ENCODE measurements around the gene KRT40.

Gene KRT40

GRCh38 chr17:40950176-40950575 lies 34.0 kb downstream of the KRT40 start:
- DNase-seq (ENCODE audit: insufficient read length), result no peak
- no peak for TF ChIP-seq POLR2A (IDR thresholded peaks at IDR 0.05; ENCODE audit: low read depth, low read length)
- no peak for TF ChIP-seq POLR2AphosphoS5 (IDR thresholded peaks at IDR 0.05; ENCODE audit: low read depth, low read length)
- TF ChIP-seq TAF1 (IDR thresholded peaks at IDR 0.05; ENCODE audit: borderline replicate concordance, low read depth, low read length), result no peak
- no peak for FAIRE-seq

DNA sequence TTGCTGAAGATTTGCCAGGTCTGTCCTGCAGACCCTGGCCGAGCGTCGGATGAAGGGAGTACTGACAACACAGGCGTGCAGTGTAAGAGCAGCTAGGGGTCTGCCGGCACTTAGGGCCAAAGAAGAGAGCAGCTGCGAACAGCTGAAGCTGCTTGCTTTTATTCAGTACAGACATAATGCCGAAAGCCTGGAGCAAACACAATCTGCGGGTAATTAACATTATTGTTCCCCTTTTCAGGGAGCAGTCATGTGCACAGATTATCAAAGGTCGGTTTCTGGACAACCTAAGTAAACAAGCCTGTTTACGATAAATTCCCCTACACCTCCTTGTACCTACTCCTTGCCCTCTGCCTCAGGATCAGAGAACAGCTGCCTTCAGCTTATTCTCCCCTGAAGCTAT lies 34.7 kb downstream of the KRT40 start:
- no peak for TF ChIP-seq TAF1 (IDR thresholded peaks at IDR 0.05; ENCODE audit: borderline replicate concordance, low read depth, low read length)
- no peak for TF ChIP-seq POLR2A (IDR thresholded peaks at IDR 0.05; ENCODE audit: low read depth, low read length)
- no peak for TF ChIP-seq POLR2AphosphoS5 (IDR thresholded peaks at IDR 0.05; ENCODE audit: low read depth, low read length)
- FAIRE-seq (no peak), DNase-seq (ENCODE audit: insufficient read length) (no peak)

- DNase-seq (ENCODE audit: insufficient read length) (no peak), FAIRE-seq (no peak)
- TF ChIP-seq POLR2A (IDR thresholded peaks at IDR 0.05; ENCODE audit: low read depth, low read length), result no peak
- no peak for TF ChIP-seq POLR2AphosphoS5 (IDR thresholded peaks at IDR 0.05; ENCODE audit: low read depth, low read length)
- TF ChIP-seq TAF1 (IDR thresholded peaks at IDR 0.05; ENCODE audit: borderline replicate concordance, low read depth, low read length), result no peak
These were observed 36.2 kb downstream of the KRT40 start for GRCh38 chr17:40947929-40948328.

- TF ChIP-seq POLR2A (IDR thresholded peaks at IDR 0.05; ENCODE audit: low read depth, low read length) (no peak), TAF1 (IDR thresholded peaks at IDR 0.05; ENCODE audit: borderline replicate concordance, low read depth, low read length) (no peak), POLR2AphosphoS5 (IDR thresholded peaks at IDR 0.05; ENCODE audit: low read depth, low read length) (no peak)
- FAIRE-seq, result no peak
- no peak for DNase-seq (ENCODE audit: insufficient read length)
These were observed 38.7 kb downstream of the KRT40 start for GRCh38 chr17:40945414-40945813.

DNA sequence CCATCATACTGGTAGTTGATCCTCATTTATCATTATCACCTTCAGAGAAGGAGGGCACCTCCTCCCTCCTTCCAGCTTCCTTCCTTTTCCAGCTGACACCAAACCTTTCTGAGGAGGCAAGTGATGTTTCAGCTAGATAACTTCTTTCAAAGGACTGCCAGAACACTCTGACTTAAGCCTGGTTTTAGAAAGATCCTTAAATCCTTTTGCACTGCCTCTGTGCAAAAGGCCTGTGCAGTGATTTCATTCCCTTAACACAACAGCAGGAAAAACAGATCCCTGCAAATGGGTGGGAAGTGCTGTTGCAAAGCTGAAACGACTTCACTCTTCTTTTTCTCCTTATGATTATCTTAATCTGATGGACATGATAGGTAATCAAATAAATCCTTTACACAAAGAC lies 39.6 kb downstream of the KRT40 start:
- FAIRE-seq (no peak), DNase-seq (ENCODE audit: insufficient read length) (no peak)
- TF ChIP-seq POLR2A (IDR thresholded peaks at IDR 0.05; ENCODE audit: low read depth, low read length), result no peak
- TF ChIP-seq TAF1 (IDR thresholded peaks at IDR 0.05; ENCODE audit: borderline replicate concordance, low read depth, low read length), result no peak
- no peak for TF ChIP-seq POLR2AphosphoS5 (IDR thresholded peaks at IDR 0.05; ENCODE audit: low read depth, low read length)

DNA sequence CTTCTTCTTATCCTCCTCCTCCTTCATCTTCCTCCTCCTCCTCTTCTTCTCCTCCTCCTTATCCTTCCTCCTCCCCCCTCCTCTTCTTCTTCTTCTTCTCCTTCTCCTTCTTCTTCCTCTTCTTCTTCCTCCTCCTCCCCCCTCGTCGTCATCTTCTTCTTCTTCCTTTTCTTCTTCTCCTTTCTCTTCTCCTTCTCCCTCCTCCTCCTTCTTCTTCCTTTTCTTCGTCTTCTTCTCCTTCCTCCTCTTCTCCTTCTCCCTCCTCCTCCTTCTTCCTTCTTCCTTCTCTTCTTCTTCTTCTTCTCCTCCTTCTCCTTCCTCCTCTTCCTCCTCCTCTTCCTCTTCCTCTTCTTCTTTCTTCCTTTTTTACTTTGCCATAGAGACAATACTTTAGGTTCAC lies 41.6 kb downstream of the KRT40 start:
- TF ChIP-seq POLR2A (IDR thresholded peaks at IDR 0.05; ENCODE audit: low read depth, low read length), result no peak
- no peak for TF ChIP-seq TAF1 (IDR thresholded peaks at IDR 0.05; ENCODE audit: borderline replicate concordance, low read depth, low read length)
- no peak for TF ChIP-seq POLR2AphosphoS5 (IDR thresholded peaks at IDR 0.05; ENCODE audit: low read depth, low read length)
- DNase-seq (ENCODE audit: insufficient read length), result no peak

GRCh38 chr17:40940266-40940665 lies 43.9 kb downstream of the KRT40 start:
- no peak for DNase-seq (ENCODE audit: insufficient read length)
- no peak for TF ChIP-seq TAF1 (IDR thresholded peaks at IDR 0.05; ENCODE audit: borderline replicate concordance, low read depth, low read length)
- no peak for TF ChIP-seq POLR2AphosphoS5 (IDR thresholded peaks at IDR 0.05; ENCODE audit: low read depth, low read length)
- no peak for TF ChIP-seq POLR2A (IDR thresholded peaks at IDR 0.05; ENCODE audit: low read depth, low read length)
- no peak for FAIRE-seq

More for the DNA sequence above, 41.6 kb downstream of the KRT40 start:
- FAIRE-seq, result no peak

GRCh38 chr17:40938981-40939380 lies 45.1 kb downstream of the KRT40 start:
- FAIRE-seq, result no peak
- no peak for DNase-seq (ENCODE audit: insufficient read length)
- no peak for TF ChIP-seq POLR2AphosphoS5 (IDR thresholded peaks at IDR 0.05; ENCODE audit: low read depth, low read length)
- TF ChIP-seq TAF1 (IDR thresholded peaks at IDR 0.05; ENCODE audit: borderline replicate concordance, low read depth, low read length), result no peak
- no peak for TF ChIP-seq POLR2A (IDR thresholded peaks at IDR 0.05; ENCODE audit: low read depth, low read length)

DNA sequence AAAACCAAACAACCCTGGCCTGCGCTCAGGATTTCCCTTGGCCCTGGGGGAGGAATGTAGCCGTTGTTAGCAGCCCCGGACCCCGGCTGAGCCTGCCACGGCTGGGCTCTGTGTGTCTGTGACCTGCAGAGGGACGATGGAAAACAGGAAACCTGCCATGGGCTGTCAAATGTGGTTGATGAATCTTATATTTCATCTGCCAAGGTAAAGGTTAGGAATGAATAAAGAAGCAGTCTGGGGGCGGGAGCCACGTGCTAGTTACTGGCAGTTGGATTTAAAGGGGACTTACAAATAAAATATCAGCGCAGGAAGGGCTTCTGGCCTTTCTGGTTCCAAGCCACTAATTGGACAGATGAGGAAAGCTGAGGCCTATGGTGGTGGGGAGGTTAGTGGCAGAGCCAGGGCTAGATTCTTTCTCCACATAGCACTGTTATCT lies 46.7 kb downstream of the KRT40 start, which contains the start of gene KRT23:
TSS of gene KRT23 (minus strand) at position 263 of the 436 bp plus-strand sequence. CDS start 1,043 bp downstream, outside the sequence.
- FAIRE-seq (no peak), DNase-seq (ENCODE audit: insufficient read length) (no peak)
- TF ChIP-seq POLR2A (IDR thresholded peaks at IDR 0.05; ENCODE audit: low read depth, low read length) (no peak), TAF1 (IDR thresholded peaks at IDR 0.05; ENCODE audit: borderline replicate concordance, low read depth, low read length) (no peak), POLR2AphosphoS5 (IDR thresholded peaks at IDR 0.05; ENCODE audit: low read depth, low read length) (no peak)

DNA sequence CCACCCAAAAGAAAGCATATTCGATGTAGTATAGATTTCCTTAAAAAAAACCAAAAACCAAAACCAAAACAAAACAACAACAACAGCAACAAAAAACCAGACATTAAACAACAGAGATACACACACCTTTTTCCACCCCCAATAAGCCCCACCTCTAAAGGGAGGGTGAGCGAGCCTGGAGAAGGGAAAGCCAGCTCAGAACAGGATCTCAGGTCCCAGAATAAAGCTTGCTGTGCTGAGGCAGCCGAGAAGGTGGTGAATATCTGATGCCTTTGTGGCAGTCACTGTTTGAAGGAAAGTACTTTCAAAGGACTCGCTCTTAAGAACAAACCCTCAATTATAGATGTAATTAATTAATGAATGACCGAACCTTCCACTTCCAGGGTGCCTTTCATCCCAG lies 47.1 kb downstream of the KRT40 start:
- no peak for FAIRE-seq
- no peak for DNase-seq (ENCODE audit: insufficient read length)
- no peak for TF ChIP-seq POLR2A (IDR thresholded peaks at IDR 0.05; ENCODE audit: low read depth, low read length)
- no peak for TF ChIP-seq TAF1 (IDR thresholded peaks at IDR 0.05; ENCODE audit: borderline replicate concordance, low read depth, low read length)
- TF ChIP-seq POLR2AphosphoS5 (IDR thresholded peaks at IDR 0.05; ENCODE audit: low read depth, low read length), result no peak

DNA sequence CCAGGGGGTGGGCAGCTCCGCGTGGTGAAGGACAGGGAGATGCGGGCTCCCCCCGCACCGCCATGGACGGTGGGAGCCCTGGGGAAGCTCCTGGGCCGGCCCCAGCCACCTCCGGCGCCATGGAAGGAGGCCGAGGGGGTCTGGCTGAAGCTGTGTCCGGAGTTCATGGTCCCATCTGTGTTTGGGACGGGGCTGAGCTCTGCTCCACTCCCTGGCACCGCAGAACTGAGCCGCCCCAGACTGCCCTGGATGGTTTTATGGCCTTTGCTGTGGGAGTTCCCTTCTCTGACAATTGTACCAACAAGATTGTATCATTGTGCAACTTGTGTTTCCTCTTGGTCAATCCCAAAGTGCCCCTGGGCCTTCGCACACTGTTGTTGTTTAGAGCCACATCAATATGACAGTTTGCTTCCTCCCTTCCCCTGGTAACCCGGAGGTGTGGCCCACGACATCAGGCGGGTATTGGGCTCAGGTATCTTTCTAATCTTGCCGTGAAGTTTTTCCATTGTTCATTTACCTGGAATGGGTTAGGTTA lies 47.6 kb downstream of the KRT40 start:
- DNase-seq (ENCODE audit: insufficient read length) (no peak), FAIRE-seq (no peak)
- TF ChIP-seq TAF1 (IDR thresholded peaks at IDR 0.05; ENCODE audit: borderline replicate concordance, low read depth, low read length) (no peak), POLR2AphosphoS5 (IDR thresholded peaks at IDR 0.05; ENCODE audit: low read depth, low read length) (no peak), POLR2A (IDR thresholded peaks at IDR 0.05; ENCODE audit: low read depth, low read length) (no peak)

DNA sequence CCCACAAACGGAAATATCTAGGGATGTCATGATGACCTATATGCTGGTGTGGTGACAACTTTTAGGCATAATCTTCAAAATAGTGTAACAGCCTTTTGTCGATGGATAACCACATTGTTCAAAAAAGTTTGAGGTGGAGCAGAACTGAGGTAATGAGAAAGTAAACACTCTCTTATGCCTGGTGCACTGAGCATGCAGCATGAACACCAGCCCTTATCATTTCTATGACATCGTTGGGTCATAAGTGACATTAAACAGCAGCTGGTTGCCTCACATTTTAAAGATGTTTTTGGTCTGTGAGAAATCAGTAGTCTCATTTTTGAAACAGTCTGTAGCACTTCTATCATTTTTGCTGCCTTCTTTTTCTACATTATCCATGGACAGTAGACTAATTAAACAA lies 48.5 kb downstream of the KRT40 start:
- no peak for FAIRE-seq
- TF ChIP-seq TAF1 (IDR thresholded peaks at IDR 0.05; ENCODE audit: borderline replicate concordance, low read depth, low read length) (no peak), POLR2A (IDR thresholded peaks at IDR 0.05; ENCODE audit: low read depth, low read length) (no peak), POLR2AphosphoS5 (IDR thresholded peaks at IDR 0.05; ENCODE audit: low read depth, low read length) (no peak)
- DNase-seq (ENCODE audit: insufficient read length), result no peak
